Smooth muscle cell (in vitro differentiated cells): ENCODE measurements around the gene ST8SIA4. TPM values are rescaled to one million over a fixed set of nuclear protein-coding genes. Genes with fewer than 3 reads are reported as not detected.

Experiments used
- DNase-seq: peaks from one replicate; lab custom pipeline; 2025; ENCODE audit not compliant: unreplicated experiment; lab: John Stamatoyannopoulos, UW
- H2AFZ ChIP-seq: fragments of 200-600 bp; sonication (generic); 2 replicates; pipeline ENCODE4 v1.6.0; 2016; ENCODE audit warnings: antibody characterized with exemption, low read depth, mild to moderate bottlenecking
- H3F3A ChIP-seq: fragments of 200-600 bp; sonication (generic); 2 replicates; pipeline ENCODE4 v1.6.0; 2017; ENCODE audit warnings: antibody characterized with exemption, low read depth
- H3K27ac ChIP-seq: fragments of 200-600 bp; sonication (generic); 2 replicates; pipeline ENCODE4 v1.5.1; 2016; ENCODE audit warnings: low read depth, mild to moderate bottlenecking
- H3K27me3 ChIP-seq: fragments of 200-600 bp; sonication (generic); 2 replicates; pipeline ENCODE4 v1.6.1; 2016; ENCODE audit warnings: low read depth, mild to moderate bottlenecking
- H3K36me3 ChIP-seq: fragments of 200-600 bp; sonication (generic); 2 replicates; pipeline ENCODE4 v1.5.1; 2016; ENCODE audit warnings: low read depth
- H3K4me1 ChIP-seq: fragments of 200-600 bp; sonication (generic); 2 replicates; pipeline ENCODE4 v1.5.1; 2016; ENCODE audit warnings: low read depth
- H3K4me2 ChIP-seq: fragments of 200-600 bp; sonication (generic); 2 replicates; pipeline ENCODE4 v1.6.0; 2016; ENCODE audit warnings: mild to moderate bottlenecking
- H3K4me3 ChIP-seq: fragments of 200-600 bp; sonication (generic); 2 replicates; pipeline ENCODE4 v1.5.1; 2016; ENCODE audit warnings: mild to moderate bottlenecking
- H3K79me2 ChIP-seq: fragments of 200-600 bp; sonication (generic); 2 replicates; pipeline ENCODE4 v1.6.0; 2016; ENCODE audit warnings: low read depth, mild to moderate bottlenecking
- H3K9ac ChIP-seq: fragments of 200-600 bp; sonication (generic); 2 replicates; pipeline ENCODE4 v1.6.0; 2016; ENCODE audit warnings: low read depth
- H3K9me3 ChIP-seq: fragments of 200-600 bp; sonication (generic); replicated peaks from 2 replicates; pipeline ENCODE4 v1.5.1; 2016; ENCODE audit warnings: low read depth
- H4K20me1 ChIP-seq: fragments of 200-600 bp; sonication (generic); 2 replicates; pipeline ENCODE4 v1.6.0; 2016; ENCODE audit warnings: low read depth
- CTCF ChIP-seq: fragments of 200-600 bp; sonication (generic); IDR thresholded peaks from 2 replicates; pipeline ENCODE4 v1.5.1; 2017; ENCODE audit warnings: borderline replicate concordance, mild to moderate bottlenecking, antibody characterized with exemption; ENCODE audit not compliant: insufficient read depth, poor library complexity, severe bottlenecking
- WGBS: methylation state at CpG from one replicate; pipeline ENCODE4 v1.1.7; 2016; ENCODE audit warnings: low lambda C conversion rate; 5-methylcytosine and 5-hydroxymethylcytosine counted together
- polyA plus RNA-seq: library from polyadenylated mRNA; unstranded; fragments of >200 nt; fragmentation: Nextera tagmentation; extraction: Ambion mirVana; gene quantifications from 2 replicates; pipeline ENCODE4 v1.2.1, GENCODE V29; 2016
- total RNA-seq: library from RNA; depleted of rRNA; stranded (reverse); fragments of >200 nt; gene quantifications from 2 replicates; pipeline ENCODE4 v1.2.3, GENCODE V29; 2014

The ST8SIA4 gene
- total and polyA plus RNA-seq, 2 experiments from 2014 or later: 35.0 to 53.6 TPM

GRCh38 chr5:100877274-100877673, 25.8 kb downstream of the ST8SIA4 start:
- 79% methylated on average over 2 of the region's 2 CpGs for WGBS
- no peak overlapping the region for H3K4me2 ChIP-seq
- no peak for TF ChIP-seq CTCF
- peaks cover 3% of the 10 kb centered on the region for H4K20me1 ChIP-seq
- no peak overlapping the region for H3K27ac ChIP-seq
- H3K4me3 ChIP-seq: no peak overlapping the region
- H3K27me3 ChIP-seq: no peaks in the 10 kb centered on the region
- no peak overlapping the region for H3K9ac ChIP-seq
- H3K36me3 ChIP-seq: peaks cover 6% of the 10 kb centered on the region
- no peaks in the 10 kb centered on the region for H3K4me1 ChIP-seq
- no peaks in the 10 kb centered on the region for H3K9me3 ChIP-seq
- no peak overlapping the region for H2AFZ ChIP-seq
- no peak for DNase-seq
- H3F3A ChIP-seq: no peaks in the 10 kb centered on the region
- H3K79me2 ChIP-seq: peaks cover 8% of the 10 kb centered on the region

GRCh38 chr5:100872408-100873190, 30.5 kb downstream of the ST8SIA4 start:
- Histone ChIP-seq H2AFZ (no peak overlapping the region), H3K79me2 (peaks cover under 1% of the 10 kb centered on the region), H3K4me1 (no peaks in the 10 kb centered on the region), H3F3A (no peaks in the 10 kb centered on the region), H3K27me3 (no peaks in the 10 kb centered on the region), H3K27ac (no peak overlapping the region), H3K4me2 (no peak overlapping the region), H3K4me3 (no peak overlapping the region), H3K9ac (no peak overlapping the region), H3K36me3 (peaks cover 4% of the 10 kb centered on the region), H3K9me3 (no peaks in the 10 kb centered on the region), H4K20me1 (no peaks in the 10 kb centered on the region)
- DNase-seq: no peak
- no peak for TF ChIP-seq CTCF
- WGBS: 98% methylated on average over 2 of the region's 2 CpGs

GRCh38 chr5:100867039-100867562, 36.0 kb downstream of the ST8SIA4 start:
- Histone ChIP-seq H3F3A (no peaks in the 10 kb centered on the region), H3K36me3 (peaks cover 4% of the 10 kb centered on the region), H3K79me2 (no peaks in the 10 kb centered on the region), H3K9ac (no peak overlapping the region), H3K27me3 (no peaks in the 10 kb centered on the region), H3K27ac (no peak overlapping the region), H3K4me2 (no peak overlapping the region), H3K4me1 (no peaks in the 10 kb centered on the region), H3K4me3 (no peak overlapping the region), H3K9me3 (no peaks in the 10 kb centered on the region), H4K20me1 (no peaks in the 10 kb centered on the region), H2AFZ (no peak overlapping the region)
- no peak for DNase-seq
- TF ChIP-seq CTCF: no peak
- WGBS: 77% methylated on average over 3 of the region's 3 CpGs
